ENCODE data around the gene SMARCAL1.

DNA sequence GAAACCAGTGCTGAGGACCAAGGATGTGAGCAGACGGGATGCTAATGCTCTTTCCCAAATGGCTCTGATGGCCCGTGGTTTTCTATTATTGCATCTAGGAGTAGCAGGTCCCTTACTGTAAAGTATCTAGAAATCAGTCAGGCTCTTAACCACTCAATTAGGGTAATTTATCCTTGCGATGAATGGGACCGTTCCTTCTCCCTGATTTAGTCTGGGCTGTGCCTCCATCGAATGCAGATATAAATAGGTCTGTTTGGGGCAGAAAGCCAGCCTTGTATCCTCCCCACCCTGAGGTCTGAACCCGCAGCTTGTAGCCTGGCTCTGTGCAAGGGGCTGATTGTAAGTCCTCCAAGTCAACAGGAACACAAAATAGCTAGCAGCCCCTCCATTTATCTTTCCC, 9.5 kb upstream of the SMARCAL1 start:
- TF ChIP-seq POLR2A (IDR thresholded peaks at IDR 0.05; ENCODE audit: low read depth, low read length) (no peak), RFX5 (IDR thresholded peaks at IDR 0.05; ENCODE audit: low read depth, low read length) (no peak), MXI1 (IDR thresholded peaks at IDR 0.05; ENCODE audit: borderline replicate concordance, low read depth, low read length) (no peak), FOS (IDR thresholded peaks at IDR 0.05; ENCODE audit: low read depth, low read length) (no peak)
- TF ChIP-seq, protein P1, sequence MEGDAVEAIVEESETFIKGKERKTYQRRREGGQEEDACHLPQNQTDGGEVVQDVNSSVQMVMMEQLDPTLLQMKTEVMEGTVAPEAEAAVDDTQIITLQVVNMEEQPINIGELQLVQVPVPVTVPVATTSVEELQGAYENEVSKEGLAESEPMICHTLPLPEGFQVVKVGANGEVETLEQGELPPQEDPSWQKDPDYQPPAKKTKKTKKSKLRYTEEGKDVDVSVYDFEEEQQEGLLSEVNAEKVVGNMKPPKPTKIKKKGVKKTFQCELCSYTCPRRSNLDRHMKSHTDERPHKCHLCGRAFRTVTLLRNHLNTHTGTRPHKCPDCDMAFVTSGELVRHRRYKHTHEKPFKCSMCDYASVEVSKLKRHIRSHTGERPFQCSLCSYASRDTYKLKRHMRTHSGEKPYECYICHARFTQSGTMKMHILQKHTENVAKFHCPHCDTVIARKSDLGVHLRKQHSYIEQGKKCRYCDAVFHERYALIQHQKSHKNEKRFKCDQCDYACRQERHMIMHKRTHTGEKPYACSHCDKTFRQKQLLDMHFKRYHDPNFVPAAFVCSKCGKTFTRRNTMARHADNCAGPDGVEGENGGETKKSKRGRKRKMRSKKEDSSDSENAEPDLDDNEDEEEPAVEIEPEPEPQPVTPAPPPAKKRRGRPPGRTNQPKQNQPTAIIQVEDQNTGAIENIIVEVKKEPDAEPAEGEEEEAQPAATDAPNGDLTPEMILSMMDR (conservative IDR thresholded peaks at IDR 0.05; ENCODE audit: low read depth, low read length): no peak
- TF ChIP-seq, protein P2, sequence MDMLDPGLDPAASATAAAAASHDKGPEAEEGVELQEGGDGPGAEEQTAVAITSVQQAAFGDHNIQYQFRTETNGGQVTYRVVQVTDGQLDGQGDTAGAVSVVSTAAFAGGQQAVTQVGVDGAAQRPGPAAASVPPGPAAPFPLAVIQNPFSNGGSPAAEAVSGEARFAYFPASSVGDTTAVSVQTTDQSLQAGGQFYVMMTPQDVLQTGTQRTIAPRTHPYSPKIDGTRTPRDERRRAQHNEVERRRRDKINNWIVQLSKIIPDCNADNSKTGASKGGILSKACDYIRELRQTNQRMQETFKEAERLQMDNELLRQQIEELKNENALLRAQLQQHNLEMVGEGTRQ (IDR thresholded peaks at IDR 0.05; ENCODE audit: low read depth, low read length): no peak

Data from IMR-90 (cell line).